Peyer's patch (tissue), 4 donors: ENCODE measurements around the gene DYTN.

Experiments used
- CTCF ChIP-seq, 6 experiments: fragments of 450-650 bp in 4 of 6; fragments of 200-600 bp in 2 of 6; sonication (generic) in 1 of 6; IDR thresholded peaks; one replicate each; pipeline ENCODE4 v1.5.1; 2017 to 2019; ENCODE audit warnings: antibody characterized with exemption in 6 of 6, mild to moderate bottlenecking in 3 of 6, moderate library complexity in 1 of 6
- POLR2A ChIP-seq, 2 donors: fragments of 450-650 bp; IDR thresholded peaks; one replicate each; pipeline ENCODE4 v1.5.1; 2017; ENCODE audit warnings: antibody characterized with exemption in 2 of 2, mild to moderate bottlenecking in 2 of 2, moderate library complexity in 2 of 2

GRCh38 chr2:206603243-206603642 lies 115.0 kb downstream of the DYTN start:
- TF ChIP-seq CTCF (IDR thresholded peaks at IDR 0.05) (no peak), POLR2A (IDR thresholded peaks at IDR 0.05) (no peak)
